GM04503 (cell line): ENCODE measurements around the gene PCYOX1L.

Source experiments
- DNase-seq: peaks from one replicate; pipeline ENCODE4 v3.0.0-alpha.2; 2012; ENCODE audit warnings: low read depth

PCYOX1L gene

GRCh38 chr5:149357370-149358293 is at the start of gene PCYOX1L:
Gene PCYOX1L, plus strand, starts transcription at chr5:149358046. Its CDS starts 23 bp downstream, at chr5:149358069.
- peak; percentile 63 for DNase-seq

GRCh38 chr5:149309354-149309753 is 48.5 kb upstream of the PCYOX1L start:
- no peak for DNase-seq

- DNase-seq, result no peak
These were observed 47.4 kb upstream of the PCYOX1L start for GRCh38 chr5:149310488-149310887.

GRCh38 chr5:149310947-149311658 is 46.7 kb upstream of the PCYOX1L start:
- DNase-seq, result no peak

GRCh38 chr5:149313151-149313841 is 44.5 kb upstream of the PCYOX1L start:
- no peak for DNase-seq

- no peak for DNase-seq
These were observed 43.2 kb upstream of the PCYOX1L start for GRCh38 chr5:149314571-149315111.

GRCh38 chr5:149315753-149316152 is 42.1 kb upstream of the PCYOX1L start:
- DNase-seq, result no peak

- DNase-seq, result no peak
These were observed 40.4 kb upstream of the PCYOX1L start for GRCh38 chr5:149317281-149318048.

- DNase-seq, result no peak
These were observed 38.7 kb upstream of the PCYOX1L start for GRCh38 chr5:149319174-149319573.

- DNase-seq, result peak; percentile 91
These were observed 37.0 kb upstream of the PCYOX1L start for GRCh38 chr5:149320791-149321330.

- no peak for DNase-seq
These were observed 35.3 kb upstream of the PCYOX1L start for GRCh38 chr5:149322518-149322917.

- DNase-seq, result no peak
These were observed 34.6 kb upstream of the PCYOX1L start for GRCh38 chr5:149323210-149323609.

GRCh38 chr5:149323621-149324205 is 34.1 kb upstream of the PCYOX1L start:
- no peak for DNase-seq

GRCh38 chr5:149324641-149325040 is 33.2 kb upstream of the PCYOX1L start:
- no peak for DNase-seq

GRCh38 chr5:149325166-149325735 is 32.6 kb upstream of the PCYOX1L start:
- DNase-seq, result no peak

- no peak for DNase-seq
These were observed 32.0 kb upstream of the PCYOX1L start for GRCh38 chr5:149325894-149326293.

- no peak for DNase-seq
These were observed 31.2 kb upstream of the PCYOX1L start for GRCh38 chr5:149326611-149327010.

GRCh38 chr5:149328177-149328576 is 29.7 kb upstream of the PCYOX1L start:
- no peak for DNase-seq

GRCh38 chr5:149333711-149334443 is 24.0 kb upstream of the PCYOX1L start:
- no peak for DNase-seq

GRCh38 chr5:149337736-149338135 is 20.1 kb upstream of the PCYOX1L start:
- no peak for DNase-seq
